ENCODE measurements around the gene UQCC2.

GRCh38 chr6:33663727-33664449 lies 47.6 kb downstream of the UQCC2 start:
- TF ChIP-seq CTCF (IDR thresholded peaks at IDR 0.05) (no peak), ZFX (IDR thresholded peaks at IDR 0.05; ENCODE audit: borderline replicate concordance) (no peak)

All from 22Rv1 (cell line).